HTERT RPE-1 (cell line): ENCODE measurements around the gene USP21.

ENCODE experiments used
- in situ Hi-C: fragments of 300-500 bp; cut with MboI; formaldehyde crosslinking; loops from 4 replicates; pipeline ENCODE4 v1.14.3; 2020; ENCODE audit warnings: low sequenced_read_pairs

The USP21 gene

DNA sequence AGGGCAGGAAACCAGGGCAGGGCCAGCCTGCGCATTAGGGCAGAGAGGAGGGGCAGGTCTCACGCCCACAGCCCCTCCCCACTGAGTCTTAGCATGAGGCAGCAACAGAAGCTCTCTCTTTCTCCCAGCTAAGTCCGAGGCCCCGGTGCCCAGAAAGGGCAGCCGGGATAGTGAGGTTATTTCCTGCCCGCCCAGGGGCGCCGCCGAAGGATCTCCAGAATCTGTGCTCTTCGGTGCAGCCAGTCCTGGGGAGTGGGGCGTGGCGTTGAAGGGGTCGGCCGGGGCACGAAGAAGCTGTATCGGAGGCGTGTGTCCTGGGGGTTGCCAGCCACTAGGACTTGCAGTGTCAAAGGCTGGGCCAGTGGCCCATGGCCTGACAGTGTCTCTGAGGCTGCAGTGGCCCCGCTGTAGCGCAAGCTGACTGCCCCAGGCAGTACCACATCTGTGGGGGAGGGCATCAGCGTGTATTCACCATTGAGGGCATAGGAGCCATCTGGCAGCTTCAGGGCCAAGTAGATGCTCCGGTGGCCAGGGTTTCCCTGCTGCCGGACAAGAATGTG, 31.7 kb downstream of the USP21 start:
- in situ Hi-C loops, result no loop called here

DNA sequence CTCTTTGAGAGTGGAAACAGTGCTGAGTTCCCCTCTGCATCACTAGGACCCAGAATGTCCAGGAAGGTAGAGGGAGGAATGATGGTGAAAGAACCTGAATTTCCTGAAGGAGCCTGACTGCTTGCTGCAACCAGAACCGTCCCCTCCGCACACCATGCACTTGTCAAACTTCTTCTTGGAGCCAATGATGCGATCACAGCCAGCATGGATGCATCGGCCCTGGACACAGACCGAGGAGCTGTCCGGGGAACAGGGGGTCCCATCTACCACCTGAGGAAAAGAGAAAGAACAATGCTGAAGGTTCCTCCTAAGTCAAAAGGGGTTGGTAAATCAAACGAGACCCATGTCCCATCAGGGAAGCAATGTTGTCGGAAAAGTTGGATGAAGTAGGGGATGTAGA, 32.7 kb downstream of the USP21 start:
- in situ Hi-C loops, result no loop called here

DNA sequence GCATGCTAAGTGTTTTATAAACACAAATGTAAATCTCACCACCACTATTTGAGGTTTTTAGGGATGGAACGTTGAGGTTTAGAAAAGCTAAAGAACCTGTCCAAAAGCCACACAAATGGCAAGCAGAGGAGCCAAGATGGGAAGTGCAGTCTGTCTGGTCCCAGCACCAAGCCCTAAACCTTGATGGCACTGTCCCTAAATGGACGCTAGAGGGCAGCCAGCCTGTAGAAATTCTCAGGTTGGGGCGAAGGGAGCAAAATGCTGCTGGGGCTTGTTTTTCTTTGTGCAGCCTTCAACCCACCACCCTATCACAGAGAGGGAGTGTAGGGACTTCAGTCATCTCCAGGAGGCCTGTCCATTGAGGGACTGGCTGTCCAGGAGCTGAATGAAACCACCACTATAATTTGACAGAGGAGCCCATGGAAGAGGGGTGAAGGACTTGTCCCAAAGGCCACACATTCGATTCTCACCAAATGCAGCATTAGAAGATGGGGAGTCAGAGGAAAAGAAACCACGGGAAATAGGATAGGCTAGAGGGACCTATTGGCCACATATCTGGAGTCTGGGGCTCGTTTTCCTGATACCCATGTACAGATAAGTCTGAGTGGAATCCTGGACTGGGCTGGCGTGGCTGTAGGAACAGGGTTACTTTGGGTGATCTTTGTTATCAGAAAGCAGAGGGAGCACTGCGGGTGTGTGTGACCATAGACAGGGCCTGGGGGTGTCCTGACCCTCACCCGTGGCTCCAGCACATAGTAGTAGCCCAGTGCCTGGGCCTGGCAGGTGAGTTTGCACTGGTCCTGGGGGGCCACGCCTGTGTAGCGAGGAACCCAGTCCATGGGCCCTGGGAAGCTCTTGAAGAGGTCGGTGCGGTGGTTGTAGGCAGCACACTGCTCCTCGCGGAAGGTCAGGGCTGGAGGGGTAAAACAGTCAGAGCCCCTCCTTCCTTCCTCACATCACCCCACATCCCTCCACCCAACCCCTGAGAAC, 33.5 kb downstream of the USP21 start:
- in situ Hi-C loops, result no loop called here

DNA sequence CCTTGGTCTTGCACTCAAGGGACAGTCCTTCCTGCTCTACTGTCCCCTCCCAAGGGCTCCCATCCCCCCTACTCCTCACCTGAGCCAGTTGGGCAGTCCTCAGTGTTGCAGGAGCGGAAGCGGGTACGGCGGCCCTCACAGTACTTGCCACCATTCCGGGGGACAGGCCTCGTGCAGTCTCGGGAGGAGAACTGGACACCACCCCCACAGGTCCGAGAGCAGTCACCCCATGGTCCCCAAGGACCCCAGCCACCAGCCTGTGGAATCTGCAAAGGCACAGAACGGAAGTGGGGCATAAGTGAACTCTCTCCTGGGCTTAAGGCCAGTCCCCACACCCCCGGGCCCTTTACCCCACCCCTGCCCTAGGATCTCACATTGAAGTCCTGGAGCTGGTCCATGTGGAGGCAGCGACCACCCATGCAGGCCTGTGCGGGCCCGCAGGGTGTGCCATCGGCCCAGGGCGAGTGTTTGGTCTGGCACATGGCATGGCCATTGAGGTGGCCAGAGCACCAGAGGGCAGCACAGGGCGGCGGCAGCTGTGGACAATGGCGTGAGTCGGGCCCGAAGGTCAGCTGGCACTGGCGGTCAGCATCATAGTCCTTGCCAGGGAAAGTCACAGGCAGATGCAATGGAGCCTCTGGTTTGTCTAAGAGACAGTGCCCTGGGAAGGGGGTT, 34.4 kb downstream of the USP21 start:
- in situ Hi-C loops, result no loop called here

DNA sequence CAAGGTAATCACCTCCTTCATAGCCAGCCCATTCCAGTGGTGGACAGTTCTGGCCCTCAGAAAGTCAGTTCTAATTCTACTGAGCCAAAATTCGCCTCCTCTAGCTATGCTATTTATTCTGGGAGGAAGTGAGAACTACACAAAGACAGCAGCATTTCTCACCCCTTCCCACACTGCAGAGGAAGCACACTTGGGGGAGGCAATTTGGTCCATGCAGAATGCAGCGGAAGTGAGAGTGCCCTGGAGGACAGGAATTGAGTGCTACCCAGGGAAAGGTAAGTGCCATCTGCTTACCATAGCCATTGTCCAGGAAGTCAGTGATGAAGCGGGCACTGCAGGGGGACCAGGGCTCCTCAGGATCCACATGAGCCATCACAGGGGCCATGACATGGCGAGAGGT, 35.9 kb downstream of the USP21 start:
- in situ Hi-C loops, result no loop called here

DNA sequence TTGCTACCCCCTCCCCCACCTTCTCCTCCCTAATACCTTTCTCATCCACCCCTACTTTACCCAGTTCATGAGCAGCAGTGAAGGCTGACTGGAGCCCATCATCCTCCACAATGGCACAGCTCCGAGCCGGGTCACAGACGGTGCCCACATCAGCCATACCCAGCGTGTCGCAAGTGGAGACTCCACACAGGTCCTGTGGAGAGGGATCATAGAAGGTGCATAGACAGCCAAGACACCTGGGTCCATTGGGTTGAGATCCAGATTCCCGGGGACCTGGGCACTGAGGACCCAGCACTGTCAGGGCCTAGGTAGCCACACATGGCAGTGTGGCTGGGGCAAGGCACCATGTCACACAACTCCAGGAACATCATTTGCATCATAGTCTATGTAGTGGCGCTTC, 36.8 kb downstream of the USP21 start:
- in situ Hi-C loops, result no loop called here

DNA sequence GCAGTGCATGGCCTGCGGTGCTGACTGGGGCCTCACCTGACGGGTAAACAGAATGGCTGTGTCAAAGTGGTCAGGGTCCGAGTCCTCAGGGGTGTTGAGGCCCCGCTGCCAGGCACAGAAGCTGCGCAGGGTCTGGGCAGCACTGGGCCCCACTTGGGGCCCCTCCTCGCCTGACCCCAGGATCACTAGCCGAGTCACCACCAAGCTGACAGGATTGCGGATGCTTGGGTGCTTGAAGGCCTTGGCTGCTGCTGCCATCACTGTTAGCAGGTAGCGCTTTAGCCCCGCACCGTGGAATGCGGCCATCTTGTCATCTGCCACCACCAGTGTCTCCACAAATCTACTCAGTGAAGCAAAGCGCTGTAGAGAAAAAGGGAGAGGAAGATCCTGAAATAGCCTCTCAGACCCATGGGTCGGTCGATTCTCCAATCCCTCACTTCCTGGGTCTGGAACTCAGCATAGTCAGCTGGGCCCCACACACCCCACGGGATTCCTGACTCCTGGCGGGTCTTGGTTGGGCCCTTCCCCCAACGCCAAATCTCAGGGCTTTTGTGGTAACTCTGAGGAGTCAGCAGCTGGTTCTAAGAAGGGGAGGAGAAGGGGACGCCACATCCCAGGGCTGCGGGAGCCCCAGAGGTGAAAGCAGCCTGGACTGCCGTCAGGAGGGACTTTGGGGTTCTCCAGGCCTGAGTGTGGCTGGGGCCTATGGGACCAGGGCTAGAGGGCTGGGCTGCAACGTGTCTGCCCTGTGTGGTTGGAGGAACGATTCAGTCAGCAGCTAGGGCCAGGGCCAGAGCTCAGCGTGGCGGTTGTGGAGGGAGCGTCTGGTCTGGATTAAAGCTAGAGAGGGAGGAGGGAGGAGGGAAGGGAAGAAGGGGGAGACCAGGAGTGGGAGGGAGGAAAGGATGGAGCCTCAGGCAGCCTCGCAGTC, 37.5 kb downstream of the USP21 start:
- in situ Hi-C loops, result no loop called here

DNA sequence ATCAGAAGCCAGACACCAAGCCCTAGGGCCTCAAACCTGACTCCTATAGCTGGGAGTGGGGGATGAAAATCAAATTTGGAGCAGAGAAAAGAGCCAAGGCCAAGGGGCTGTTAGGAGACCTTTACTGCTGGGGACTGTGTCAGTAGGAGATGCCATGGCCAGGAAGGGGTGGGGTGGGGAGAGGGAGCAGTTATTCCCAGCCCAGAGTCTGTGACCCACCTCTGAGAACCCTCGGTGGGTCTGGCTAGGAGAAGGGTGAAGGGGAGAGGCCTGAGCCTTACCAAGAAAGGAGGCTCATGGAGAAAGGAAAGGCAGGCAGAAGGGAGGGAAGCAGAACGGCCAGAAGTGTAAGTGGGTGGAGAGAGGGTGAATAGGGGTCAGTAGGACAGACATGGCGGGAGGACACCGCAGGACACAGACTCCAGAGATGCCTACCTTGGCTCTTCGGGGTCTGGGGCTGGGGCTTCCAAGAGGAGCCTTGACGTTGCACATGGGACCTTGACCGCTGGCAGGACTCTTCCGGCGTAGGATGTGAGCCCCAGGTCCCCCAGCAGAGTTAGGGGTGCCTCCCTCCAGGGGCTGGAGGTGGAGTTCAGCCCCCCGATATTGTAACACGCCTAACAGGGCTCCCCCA, 38.4 kb downstream of the USP21 start:
- in situ Hi-C loops, result no loop called here

DNA sequence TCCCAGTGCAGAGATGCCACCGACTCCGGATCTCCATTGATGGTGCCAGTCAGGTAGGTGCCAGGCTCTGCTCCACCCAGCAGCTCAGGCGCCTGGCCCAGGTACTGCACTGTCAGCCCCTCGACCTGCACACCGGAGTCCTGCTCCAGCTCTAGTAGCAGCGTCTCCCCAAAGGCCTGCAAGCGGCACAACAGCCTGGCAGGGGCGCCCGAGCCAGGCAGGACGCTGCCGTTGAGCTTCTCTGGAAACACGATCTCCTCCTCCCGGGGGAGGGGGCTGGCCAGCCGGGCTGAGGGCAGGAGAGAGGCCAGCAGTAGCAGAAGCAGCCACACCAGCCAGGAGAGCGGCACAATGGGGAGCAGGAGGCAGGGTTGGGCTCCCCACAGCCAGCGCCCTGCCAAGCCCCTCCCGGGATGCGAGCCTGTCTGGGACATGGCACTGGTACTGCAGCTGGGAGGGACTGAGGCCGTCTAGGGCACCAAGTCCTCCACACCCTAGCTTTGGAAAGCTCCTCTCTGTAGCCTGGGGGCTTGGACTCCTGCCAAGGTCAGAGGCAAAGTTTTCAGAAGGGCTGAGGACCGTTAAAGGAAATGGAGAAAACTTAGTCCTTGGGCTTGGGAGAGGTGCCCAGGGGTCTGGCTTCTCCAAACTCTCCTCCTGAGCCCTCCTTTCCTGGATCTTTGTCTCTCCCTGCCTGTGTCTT, 39.0 kb downstream of the USP21 start:
- in situ Hi-C loops, result no loop called here

DNA sequence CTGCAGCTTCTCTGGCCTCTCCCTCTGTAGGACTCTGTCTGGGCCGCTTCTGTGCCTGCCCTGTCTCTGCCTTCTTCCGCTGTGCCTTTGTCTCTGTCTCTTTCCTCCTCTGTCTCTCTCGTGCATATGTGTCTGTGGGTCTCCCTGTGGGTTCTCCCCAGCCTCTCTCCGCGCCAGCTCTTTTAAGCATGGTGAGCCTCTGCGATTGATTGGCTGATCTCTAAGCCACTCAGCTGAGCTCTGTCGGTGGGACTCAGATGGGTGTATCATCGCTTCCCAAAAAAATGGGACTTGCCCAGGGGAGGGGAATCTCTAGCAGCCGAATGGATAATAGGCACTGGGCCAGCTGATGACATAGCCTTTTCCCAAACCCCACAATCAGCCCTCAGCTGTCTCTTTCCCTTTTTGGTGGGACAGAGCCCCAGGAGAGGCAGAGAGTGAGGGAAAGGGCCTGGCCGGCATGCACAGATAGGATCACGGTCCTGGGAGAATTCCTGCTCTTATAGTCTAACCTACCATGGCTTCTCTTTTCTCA, 39.7 kb downstream of the USP21 start, which contains the start of gene ADAMTS4:
ADAMTS4 (minus strand) TSS at position 158 of the 535 bp plus-strand sequence. CDS start 427 bp downstream, outside the sequence.
- in situ Hi-C loops, result no loop called here

DNA sequence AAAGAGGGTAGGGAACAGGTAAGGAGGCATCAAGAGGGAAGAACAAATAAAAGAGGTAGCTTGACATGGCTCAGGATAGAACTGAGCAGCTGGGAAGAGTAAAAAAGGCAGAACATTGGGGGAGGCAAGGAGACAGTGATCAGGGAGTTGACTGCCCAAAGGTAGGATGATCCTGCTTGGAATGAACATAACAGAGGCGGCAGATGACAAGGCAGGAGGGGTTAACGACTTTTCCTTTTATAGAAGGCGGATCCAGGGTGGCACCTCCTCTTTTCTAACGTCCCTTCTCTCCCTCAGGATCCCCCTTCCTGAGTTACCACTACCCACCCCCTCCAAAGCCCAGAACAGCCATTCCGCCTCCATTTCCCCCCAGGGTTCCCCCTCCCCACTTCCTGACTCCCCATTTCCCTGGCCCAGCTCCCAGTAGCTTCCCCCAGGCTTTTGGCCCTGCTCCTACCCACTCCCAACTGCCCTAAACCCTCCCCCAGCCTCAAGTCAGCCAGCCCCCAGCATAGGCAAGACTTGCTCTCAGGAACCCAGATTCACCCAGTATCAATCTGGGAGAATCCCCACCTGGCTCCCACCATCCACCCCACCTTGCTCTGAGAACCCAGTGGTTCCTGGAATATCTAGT, 40.3 kb downstream of the USP21 start:
- in situ Hi-C loops, result no loop called here

DNA sequence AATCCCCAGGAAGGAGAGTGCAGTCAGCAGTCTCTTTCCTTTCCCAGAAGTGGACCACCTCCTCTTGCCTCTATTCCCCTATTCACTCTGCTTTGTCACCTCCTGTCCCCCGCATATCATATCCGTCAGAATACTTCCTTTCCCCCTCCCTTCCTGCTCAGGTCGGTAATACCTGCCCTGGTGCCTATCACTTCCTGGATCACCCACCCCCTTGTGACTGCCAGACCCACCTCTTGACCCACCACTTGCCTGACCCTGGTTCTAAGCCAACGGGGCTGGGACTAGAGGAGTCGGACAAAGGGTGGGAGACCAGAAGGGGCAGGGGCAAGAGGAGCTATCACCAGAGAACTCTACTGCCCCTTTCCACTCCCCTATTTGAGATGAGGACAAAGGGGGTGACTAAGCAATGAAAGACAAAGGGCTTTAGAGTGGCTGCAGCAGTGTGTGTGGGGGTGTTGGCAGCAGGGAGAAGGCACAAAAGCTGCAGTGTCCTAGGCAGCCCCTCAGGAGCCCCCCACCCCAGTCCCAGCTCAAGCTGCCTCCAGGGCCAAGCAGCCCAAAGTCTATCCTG, 41.2 kb downstream of the USP21 start:
- in situ Hi-C loops, result no loop called here

DNA sequence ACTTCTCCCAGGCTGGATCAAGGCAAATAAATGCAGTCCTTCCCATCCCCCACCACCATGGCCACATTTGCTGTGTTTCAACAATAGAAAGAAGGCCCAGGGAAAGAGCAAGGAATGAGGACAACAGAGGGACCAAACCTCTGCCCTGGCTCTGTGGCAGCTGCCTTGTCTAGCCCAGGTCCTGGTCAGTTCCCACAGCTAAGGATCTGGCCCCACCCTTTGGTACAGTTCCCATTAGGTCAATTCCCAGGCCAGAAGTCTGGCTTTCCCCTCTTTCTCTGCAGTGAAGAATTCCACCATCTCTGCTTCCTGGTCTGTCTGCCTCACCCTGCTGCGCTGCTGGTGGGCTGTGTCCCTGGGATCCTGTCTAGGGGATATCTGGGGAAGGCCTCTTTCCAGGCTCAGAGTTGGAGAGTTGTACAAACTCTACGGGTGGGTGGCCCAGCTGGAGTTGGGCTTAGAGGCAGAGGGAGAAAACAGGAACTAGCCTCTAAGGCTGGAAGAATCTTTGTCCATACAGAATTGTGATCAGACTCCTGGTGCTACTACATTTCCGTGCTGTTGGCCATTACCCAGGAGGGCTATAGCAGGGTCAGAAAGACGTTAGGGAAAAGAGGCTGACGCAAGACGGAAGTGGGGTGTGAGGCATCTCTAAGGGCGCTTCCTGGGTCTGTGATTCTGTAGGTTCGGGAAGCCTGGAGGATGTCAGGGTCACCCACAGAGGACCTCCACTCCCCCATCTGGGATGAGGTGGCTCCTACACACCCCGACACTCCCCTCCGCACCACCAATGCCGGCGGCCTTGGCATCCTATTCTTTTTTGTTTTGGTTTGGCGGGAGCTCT, 41.9 kb downstream of the USP21 start:
- in situ Hi-C loops, result no loop called here

DNA sequence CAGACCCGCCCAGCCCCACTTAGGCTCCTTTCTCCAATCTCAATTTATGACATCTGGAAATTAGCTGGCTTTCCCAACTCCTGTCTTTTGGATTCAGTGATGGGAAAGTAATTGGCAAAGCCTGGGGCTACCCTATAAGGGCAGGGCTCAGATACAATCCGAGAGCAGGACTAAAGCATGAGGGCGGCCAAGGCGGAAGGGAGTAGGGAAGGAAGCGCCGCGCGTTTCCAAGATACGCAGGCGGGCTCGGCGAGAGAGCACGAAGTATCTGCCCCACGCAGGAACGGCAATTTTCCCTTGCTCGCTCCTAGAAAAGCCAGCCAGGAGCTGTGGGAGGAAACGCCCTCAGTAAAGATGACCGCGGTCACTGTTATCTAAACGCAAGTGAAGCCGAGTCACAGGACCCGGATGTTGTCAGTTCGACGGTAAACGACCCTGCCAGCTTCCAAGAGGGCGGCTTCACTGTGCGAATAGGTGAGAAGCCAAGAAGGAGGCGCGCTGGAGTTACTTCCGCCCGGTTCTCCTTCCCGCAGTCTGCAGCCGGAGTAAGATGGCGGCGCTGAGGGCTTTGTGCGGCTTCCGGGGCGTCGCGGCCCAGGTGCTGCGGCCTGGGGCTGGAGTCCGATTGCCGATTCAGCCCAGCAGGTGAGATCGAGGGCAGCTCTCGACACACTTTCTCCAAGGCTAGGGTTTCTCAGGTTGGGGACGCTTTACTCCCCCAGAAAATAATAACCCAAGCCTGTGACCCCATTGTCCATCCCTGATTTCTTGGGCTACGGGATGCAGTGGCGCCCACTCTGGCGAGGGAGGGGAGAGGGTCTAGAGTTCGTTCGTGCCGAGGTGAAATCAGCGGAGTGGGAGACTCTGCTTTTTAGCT, 42.8 kb downstream of the USP21 start, which contains the start of gene NDUFS2:
NDUFS2 (plus strand) TSS at position 532 of the 877 bp plus-strand sequence; CDS start at position 551, 19 bp downstream.
- in situ Hi-C loops, result no loop called here

DNA sequence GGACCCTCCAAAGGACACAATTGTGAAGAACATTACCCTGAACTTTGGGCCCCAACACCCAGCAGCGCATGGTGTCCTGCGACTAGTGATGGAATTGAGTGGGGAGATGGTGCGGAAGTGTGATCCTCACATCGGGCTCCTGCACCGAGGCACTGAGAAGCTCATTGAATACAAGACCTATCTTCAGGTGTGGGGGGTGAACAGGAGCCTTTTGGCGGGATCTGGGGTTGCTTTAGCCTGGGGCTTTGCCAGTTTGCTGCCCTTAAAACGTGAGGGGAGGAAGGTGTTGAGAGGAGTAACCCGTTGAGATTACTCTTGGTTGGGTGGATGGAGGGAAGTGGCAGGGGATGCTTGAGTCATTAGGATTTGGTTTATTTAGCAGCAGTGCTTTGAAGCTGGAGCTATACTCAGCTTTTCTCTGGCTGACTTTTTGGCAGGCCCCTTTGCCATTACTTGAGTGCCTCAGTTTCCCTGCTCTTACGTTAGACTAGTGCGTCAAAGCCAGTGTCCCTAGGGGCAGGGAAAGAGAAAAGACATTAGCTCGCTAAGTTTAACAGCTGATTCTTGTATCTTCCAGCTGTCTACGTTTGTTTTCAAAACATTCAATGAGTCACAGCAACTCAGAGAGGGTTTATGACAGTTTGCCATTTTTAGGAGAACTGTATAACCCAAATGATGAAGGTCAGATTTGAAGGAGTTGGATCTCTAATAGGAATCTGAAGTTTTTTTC, 47.3 kb downstream of the USP21 start:
- in situ Hi-C loops, result no loop called here

DNA sequence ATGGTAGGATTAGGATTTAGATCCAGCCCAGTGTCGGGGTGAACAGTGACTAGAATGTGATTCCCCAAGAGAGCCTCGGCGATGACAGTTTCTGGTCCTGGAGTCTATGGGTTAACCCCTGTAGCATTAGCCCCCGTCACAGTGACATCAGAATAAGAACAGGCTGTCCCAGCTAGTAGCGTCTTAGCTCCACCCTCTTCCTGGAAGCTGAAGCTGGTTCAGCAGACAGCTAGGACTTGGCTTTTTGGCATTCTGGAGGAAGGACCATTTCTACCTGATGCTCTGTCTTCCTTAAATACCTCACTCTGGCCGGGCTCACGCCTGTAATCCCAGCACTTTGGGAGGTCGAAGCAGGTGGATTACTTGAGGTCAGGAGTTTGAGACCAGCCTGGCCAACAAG, 47.9 kb downstream of the USP21 start:
- in situ Hi-C loops, result no loop called here
